ENCODE data around the gene DCUN1D3.

DCUN1D3 gene

DNA sequence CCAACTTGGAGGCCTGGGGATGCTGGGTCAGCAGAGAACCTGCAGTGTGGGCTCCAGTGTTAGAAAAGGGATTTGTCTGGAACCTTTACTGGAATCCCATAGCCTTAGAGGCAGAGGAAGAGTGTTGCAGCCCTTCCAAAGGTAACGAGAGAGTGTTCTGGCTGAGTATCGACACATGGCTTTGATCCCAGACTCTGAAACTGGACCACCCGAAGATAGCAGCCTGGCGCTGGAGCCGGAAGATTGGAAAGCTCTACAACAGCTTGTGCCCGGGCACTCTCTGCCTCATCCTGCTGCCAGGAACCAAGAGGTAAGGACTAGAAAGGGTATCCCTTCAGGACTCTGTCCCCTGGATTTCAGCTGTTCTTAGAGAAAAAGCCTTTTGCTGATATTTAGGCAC is 54.1 kb downstream of the DCUN1D3 start:
- no peak for DNase-seq (ENCODE audit: low read depth, low spot score)
- no peak overlapping the region for H3K4me3 ChIP-seq (ENCODE audit: low read depth, low read length)
- TF ChIP-seq, protein P1, sequence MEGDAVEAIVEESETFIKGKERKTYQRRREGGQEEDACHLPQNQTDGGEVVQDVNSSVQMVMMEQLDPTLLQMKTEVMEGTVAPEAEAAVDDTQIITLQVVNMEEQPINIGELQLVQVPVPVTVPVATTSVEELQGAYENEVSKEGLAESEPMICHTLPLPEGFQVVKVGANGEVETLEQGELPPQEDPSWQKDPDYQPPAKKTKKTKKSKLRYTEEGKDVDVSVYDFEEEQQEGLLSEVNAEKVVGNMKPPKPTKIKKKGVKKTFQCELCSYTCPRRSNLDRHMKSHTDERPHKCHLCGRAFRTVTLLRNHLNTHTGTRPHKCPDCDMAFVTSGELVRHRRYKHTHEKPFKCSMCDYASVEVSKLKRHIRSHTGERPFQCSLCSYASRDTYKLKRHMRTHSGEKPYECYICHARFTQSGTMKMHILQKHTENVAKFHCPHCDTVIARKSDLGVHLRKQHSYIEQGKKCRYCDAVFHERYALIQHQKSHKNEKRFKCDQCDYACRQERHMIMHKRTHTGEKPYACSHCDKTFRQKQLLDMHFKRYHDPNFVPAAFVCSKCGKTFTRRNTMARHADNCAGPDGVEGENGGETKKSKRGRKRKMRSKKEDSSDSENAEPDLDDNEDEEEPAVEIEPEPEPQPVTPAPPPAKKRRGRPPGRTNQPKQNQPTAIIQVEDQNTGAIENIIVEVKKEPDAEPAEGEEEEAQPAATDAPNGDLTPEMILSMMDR (IDR thresholded peaks at IDR 0.05; ENCODE audit: low read depth, low read length), result no peak
- in situ Hi-C loops (cut with HindIII; ENCODE audit: low sequenced_read_pairs), result no loop called here

DNA sequence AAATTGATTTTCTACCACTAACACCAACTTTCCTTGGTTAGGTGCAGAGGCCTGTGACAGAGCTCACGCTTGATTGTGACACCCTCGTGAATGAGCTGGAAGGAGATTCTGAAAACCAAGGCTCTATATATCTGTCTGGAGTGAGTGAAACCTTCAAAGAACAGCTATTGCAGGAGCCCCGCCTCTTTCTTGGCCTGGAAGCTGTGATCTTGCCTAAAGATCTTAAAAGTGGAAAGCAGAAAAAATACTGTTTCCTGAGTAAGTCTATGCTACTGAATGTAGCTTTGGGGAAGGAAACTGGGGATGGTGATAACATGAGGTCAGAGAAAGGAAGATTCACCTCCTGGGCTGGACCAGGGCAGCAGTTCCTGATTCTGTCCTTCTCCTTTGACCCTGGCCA is 55.6 kb downstream of the DCUN1D3 start:
- DNase-seq (ENCODE audit: low read depth, low spot score), result no peak
- in situ Hi-C loops (cut with HindIII; ENCODE audit: low sequenced_read_pairs), result no loop called here
- TF ChIP-seq, protein P1 (IDR thresholded peaks at IDR 0.05; ENCODE audit: low read depth, low read length), result no peak
- H3K4me3 ChIP-seq (ENCODE audit: low read depth, low read length), result no peak overlapping the region

DNA sequence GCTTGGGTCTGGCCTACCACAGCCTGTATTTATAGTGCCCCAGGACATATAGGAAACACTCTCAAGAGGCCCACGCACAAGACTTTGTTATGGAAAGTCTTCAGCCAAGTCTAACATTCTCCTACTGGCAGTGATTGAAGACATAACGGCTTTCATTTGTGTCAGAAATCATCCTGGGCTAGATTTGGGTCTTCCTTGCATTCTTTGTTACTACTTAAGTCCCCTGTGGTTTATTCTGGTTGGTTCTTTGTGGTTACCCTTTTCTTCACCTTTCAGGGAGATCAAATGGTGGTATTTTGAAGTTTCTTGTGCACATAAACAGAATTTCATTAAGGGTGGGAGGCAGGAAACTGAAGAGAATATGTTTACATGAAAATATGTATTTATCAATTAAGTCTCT is 56.1 kb downstream of the DCUN1D3 start:
- DNase-seq (ENCODE audit: low read depth, low spot score), result no peak
- H3K4me3 ChIP-seq (ENCODE audit: low read depth, low read length), result no peak overlapping the region
- in situ Hi-C loops (cut with HindIII; ENCODE audit: low sequenced_read_pairs), result no loop called here
- TF ChIP-seq, protein P1 (IDR thresholded peaks at IDR 0.05; ENCODE audit: low read depth, low read length), result no peak

DNA sequence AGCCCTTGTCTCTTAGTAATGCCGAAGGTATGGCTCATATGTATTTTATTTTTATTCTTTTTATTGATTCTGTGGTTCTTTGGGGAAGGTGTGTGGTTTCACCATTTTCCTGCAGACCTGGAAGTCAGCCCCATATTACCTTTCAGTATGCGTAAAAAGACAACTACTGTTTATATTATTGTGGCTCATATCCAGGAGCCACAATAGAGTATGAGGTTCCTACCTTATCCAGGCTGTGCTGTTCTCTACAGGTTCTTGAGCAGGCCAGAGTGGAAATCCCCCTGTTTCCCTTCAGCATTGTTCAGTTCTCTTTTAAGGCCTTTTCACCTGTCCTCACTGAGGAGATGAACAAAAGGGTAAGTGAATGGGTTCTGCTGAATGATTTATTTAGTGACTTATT is 60.7 kb downstream of the DCUN1D3 start:
- no peak for DNase-seq (ENCODE audit: low read depth, low spot score)
- TF ChIP-seq, protein P1 (IDR thresholded peaks at IDR 0.05; ENCODE audit: low read depth, low read length), result no peak
- no peak overlapping the region for H3K4me3 ChIP-seq (ENCODE audit: low read depth, low read length)
- in situ Hi-C loops (cut with HindIII; ENCODE audit: low sequenced_read_pairs), result no loop called here

DNA sequence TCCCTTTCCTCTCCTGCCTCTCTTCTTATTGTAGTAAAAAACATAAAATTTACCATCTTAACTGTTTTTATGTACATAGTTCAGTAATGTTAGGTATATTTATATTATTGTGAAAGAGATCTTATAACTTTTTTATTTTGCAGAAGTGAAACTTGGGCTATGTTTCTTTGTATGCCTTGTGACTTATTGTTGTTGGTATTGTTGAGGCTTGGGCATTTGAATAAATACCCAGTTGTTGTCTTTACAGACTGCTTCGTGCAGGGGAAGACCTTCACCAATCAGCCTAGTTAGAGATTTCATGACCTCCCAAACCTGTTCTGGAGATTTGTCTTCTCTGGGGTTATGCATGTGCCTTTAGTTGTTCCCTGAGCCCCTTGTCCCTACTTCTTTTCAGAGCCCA is 61.9 kb downstream of the DCUN1D3 start:
- TF ChIP-seq, protein P1 (IDR thresholded peaks at IDR 0.05; ENCODE audit: low read depth, low read length), result no peak
- in situ Hi-C loops (cut with HindIII; ENCODE audit: low sequenced_read_pairs), result no loop called here
- DNase-seq (ENCODE audit: low read depth, low spot score), result no peak
- H3K4me3 ChIP-seq (ENCODE audit: low read depth, low read length), result no peak overlapping the region

GRCh38 chr16:20833086-20833485 is 67.1 kb downstream of the DCUN1D3 start:
- no peak overlapping the region for H3K4me3 ChIP-seq (ENCODE audit: low read depth, low read length)
- DNase-seq (ENCODE audit: low read depth, low spot score), result no peak
- in situ Hi-C loops (cut with HindIII; ENCODE audit: low sequenced_read_pairs), result no loop called here
- TF ChIP-seq, protein P1 (IDR thresholded peaks at IDR 0.05; ENCODE audit: low read depth, low read length), result no peak

DNA sequence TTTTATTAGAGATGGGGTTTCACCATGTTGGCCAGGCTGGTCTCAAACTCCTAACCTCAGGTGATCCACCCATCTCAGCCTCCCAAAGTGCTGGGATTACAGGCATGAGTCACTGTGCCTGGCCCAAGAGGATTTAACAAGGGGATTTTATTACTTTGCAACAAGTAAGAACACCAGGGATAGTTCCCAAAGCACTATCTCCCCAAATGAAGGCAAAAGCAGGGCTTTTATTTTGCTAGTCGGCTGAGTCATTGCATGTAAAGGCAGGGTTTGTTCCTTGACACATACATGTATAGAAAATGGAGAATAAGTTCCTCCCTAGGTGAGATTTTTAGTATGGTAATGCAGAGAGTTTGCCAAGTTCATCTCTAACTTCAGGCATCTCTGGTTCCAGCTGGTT is 69.8 kb downstream of the DCUN1D3 start:
- no peak overlapping the region for H3K4me3 ChIP-seq (ENCODE audit: low read depth, low read length)
- in situ Hi-C loops (cut with HindIII; ENCODE audit: low sequenced_read_pairs), result no loop called here
- no peak for DNase-seq (ENCODE audit: low read depth, low spot score)
- TF ChIP-seq, protein P1 (IDR thresholded peaks at IDR 0.05; ENCODE audit: low read depth, low read length), result no peak

Data from astrocyte of the spinal cord (primary cell).